H1 (cell line): Measurements from ENCODE around the gene CNOT3. TPM values are rescaled to one million over a fixed set of nuclear protein-coding genes. Genes with fewer than 3 reads are reported as not detected.

Experiments
- CHD7 ChIP-seq: fragments of 300-600 bp; sonication (generic); IDR thresholded peaks from 2 replicates; pipeline ENCODE4 v1.7.1; 2012; ENCODE audit warnings: low read length, moderate library complexity, mild to moderate bottlenecking, inconsistent platforms; ENCODE audit not compliant: insufficient replicate concordance
- E2F6 ChIP-seq: IDR thresholded peaks from 2 replicates; pipeline ENCODE4 v1.6.1; 2012; ENCODE audit warnings: inconsistent platforms
- MAX ChIP-seq: IDR thresholded peaks from 2 replicates; pipeline ENCODE4 v1.6.1; 2012; ENCODE audit warnings: inconsistent platforms
- TAF7 ChIP-seq: optimal IDR thresholded peaks from 2 replicates; pipeline ENCODE3; 2011; ENCODE audit warnings: low read depth, mild to moderate bottlenecking, inconsistent platforms, low read length, moderate library complexity, borderline replicate concordance
- polyA plus RNA-seq, 7 experiments: library from polyadenylated mRNA; depleted of rRNA in 3 of 7; stranded (reverse) in 5 of 7; unstranded in 2 of 7; fragments of >200 nt in 5 of 7; fragments of 200-250 nt in 2 of 7; gene quantifications; 1 replicate in 5 of 7; 2 replicates in 1 of 7; 4 replicates in 1 of 7; pipeline versions ENCODE4 v1.2.1 to v1.2.3, GENCODE V29; 2011 to 2013; ENCODE audit warnings: missing spikeins in 2 of 7, mixed read lengths in 2 of 7
- total RNA-seq: library from RNA; stranded (reverse); fragmentation: NEBNext Ultra II Directional; extraction: Animal tissue kit (Norgen Biotek cat#: 25700); gene quantifications from 2 replicates; pipeline ENCODE4 v1.2.1, GENCODE V29; 2021

The CNOT3 gene
- total and polyA plus RNA-seq, 2 of the 8 experiments (the other 6 are each of a cell fraction or from before 2014, with no cell fraction given): 21.2 to 86.4 TPM

- TF ChIP-seq CHD7: no peak
- no peak for TF ChIP-seq E2F6
- no peak for TF ChIP-seq MAX
- TF ChIP-seq TAF7: no peak
These were observed 37.0 kb upstream of the CNOT3 start, which contains the start of gene OSCAR (continued) for GRCh38 chr19:54100561-54100960.
